OCI-LY7 (cell line): ENCODE results near the gene CRELD2. TPM values are rescaled to one million over a fixed set of nuclear protein-coding genes. Genes with fewer than 3 reads are reported as not detected.

ENCODE experiments used
- BruUV-seq: library from RNA; stranded (reverse); fragments of 400-500 nt; replicated peaks from 2 replicates; lab custom pipeline; 2021; lab: Mats Ljungman, UMichigan
- CTCF ChIA-PET: fragments of 300-600 bp; sonication (Branson Sonifier 250); formaldehyde crosslinking; loops from one replicate; lab custom pipeline; 2022; ENCODE audit warnings: antibody characterized with exemption; ENCODE audit not compliant: unreplicated experiment; lab: Charles Lee
- POLR2A ChIA-PET: fragments of 300-600 bp; sonication (Branson Sonifier 250); formaldehyde crosslinking; loops from one replicate; lab custom pipeline; 2022; ENCODE audit warnings: antibody characterized with exemption; lab: Charles Lee
- DNase-seq: peaks from one replicate; pipeline ENCODE4 v3.0.0-alpha.2; 2015; ENCODE audit warnings: low spot score
- H2AFZ ChIP-seq: fragments of 200-600 bp; sonication (generic), shearing (Covaris generic); 2 replicates; pipeline ENCODE4 v1.6.1; 2014; ENCODE audit warnings: mild to moderate bottlenecking, antibody characterized with exemption, low read length, moderate library complexity
- H3K27ac ChIP-seq: fragments of 200-600 bp; sonication (generic); 2 replicates; pipeline ENCODE4 v1.5.1; 2014; ENCODE audit warnings: mixed run types, low read depth, mild to moderate bottlenecking, moderate library complexity, low read length, inconsistent platforms; ENCODE audit not compliant: poor library complexity, severe bottlenecking
- H3K36me3 ChIP-seq: fragments of 200-600 bp; sonication (generic); 2 replicates; pipeline ENCODE4 v1.6.1; 2014; ENCODE audit warnings: mild to moderate bottlenecking, antibody characterized with exemption, low read length, moderate library complexity, mixed read lengths; ENCODE audit not compliant: insufficient read depth
- H3K4me1 ChIP-seq: fragments of 200-600 bp; sonication (generic); 2 replicates; pipeline ENCODE4 v1.5.1; 2014; ENCODE audit warnings: mild to moderate bottlenecking, low read length; ENCODE audit not compliant: insufficient read depth, poor library complexity, severe bottlenecking
- H3K4me2 ChIP-seq: fragments of 200-600 bp; sonication (generic); 2 replicates; pipeline ENCODE4 v1.6.1; 2014; ENCODE audit warnings: mild to moderate bottlenecking, low read length
- H3K4me3 ChIP-seq: fragments of 200-600 bp; sonication (generic); 2 replicates; pipeline ENCODE4 v1.5.1; 2014; ENCODE audit warnings: mild to moderate bottlenecking, low read depth, low read length; ENCODE audit not compliant: poor library complexity, severe bottlenecking
- H3K79me2 ChIP-seq: fragments of 200-600 bp; sonication (generic); 2 replicates; pipeline ENCODE4 v1.6.1; 2016; ENCODE audit warnings: low read depth, mild to moderate bottlenecking, low read length, moderate library complexity, mixed read lengths; ENCODE audit not compliant: insufficient read depth
- H3K9me2 ChIP-seq: fragments of 200-600 bp; sonication (generic); 2 replicates; pipeline ENCODE4 v1.6.1; 2016; ENCODE audit warnings: mild to moderate bottlenecking, low read length, mixed read lengths; ENCODE audit not compliant: insufficient read depth
- H3K9me3 ChIP-seq: fragments of 200-600 bp; sonication (generic); 2 replicates; pipeline ENCODE4 v1.6.1; 2014; ENCODE audit warnings: mild to moderate bottlenecking, mixed run types, low read length, mixed read lengths
- H4K20me1 ChIP-seq: fragments of 200-600 bp; sonication (generic); 2 replicates; pipeline ENCODE4 v1.6.1; 2014; ENCODE audit warnings: mild to moderate bottlenecking, antibody characterized with exemption, low read length, moderate library complexity, mixed read lengths; ENCODE audit not compliant: insufficient read depth
- CTCF ChIP-seq: fragments of 200-600 bp; sonication (generic); conservative IDR thresholded peaks from 2 replicates; pipeline ENCODE4 v1.5.1; 2014; ENCODE audit warnings: mild to moderate bottlenecking, antibody characterized with exemption, low read length, moderate library complexity, mixed read lengths
- EZH2phosphoT487 ChIP-seq: fragments of 200-600 bp; sonication (generic); IDR thresholded peaks from 2 replicates; pipeline ENCODE4 v1.6.1; 2018; ENCODE audit warnings: low read depth, borderline replicate concordance, mild to moderate bottlenecking, mixed run types, antibody characterized with exemption, low read length, moderate library complexity, mixed read lengths
- intact Hi-C: fragments of 100-400 bp; cut with micrococcal nuclease; formaldehyde crosslinking; loops from one replicate; pipeline ENCODE4 v1.10.0; 2022; ENCODE audit not compliant: unreplicated experiment
- total RNA-seq, 2 experiments: library from RNA; depleted of rRNA in 1 of 2; stranded (reverse); fragments of >200 nt in 1 of 2; shearing (Covaris generic) in 1 of 2; gene quantifications; 2 replicates each; pipeline ENCODE4 v1.2.3, GENCODE V29; 2014 to 2022

Gene CRELD2
- total RNA-seq, 2 experiments from 2014 or later, result 32.0 to 32.5 TPM

GRCh38 chr22:49899530-49899929, 18.9 kb upstream of the CRELD2 start:
- POLR2A ChIA-PET, result interaction anchor here (0.7 kb wide), 1 partner anchor 131 kb away, joined by 3 read pairs; no protein-coding TSS in a partner anchor

GRCh38 chr22:49900441-49901230, 17.8 kb upstream of the CRELD2 start:
- ChIA-PET POLR2A (no interaction called here), CTCF (no interaction called here)
- BruUV-seq, result no TSS peak
- no peak for DNase-seq
- Histone ChIP-seq H3K79me2 (no peaks in the 10 kb centered on the region), H3K9me2 (no peaks in the 10 kb centered on the region), H3K4me2 (no peak overlapping the region), H3K36me3 (peaks cover 62% of the 10 kb centered on the region), H2AFZ (no peak overlapping the region), H3K27ac (no peak overlapping the region), H3K4me3 (no peak overlapping the region), H3K9me3 (no peaks in the 10 kb centered on the region), H3K4me1 (no peaks in the 10 kb centered on the region), H4K20me1 (no peaks in the 10 kb centered on the region)
- no peak for TF ChIP-seq EZH2phosphoT487
- intact Hi-C loops, result no loop called here

More at GRCh38 chr22:49899530-49899929, 18.9 kb upstream of the CRELD2 start:
- no peak overlapping the region for H2AFZ ChIP-seq
- no peaks in the 10 kb centered on the region for H3K79me2 ChIP-seq
- CTCF ChIA-PET, result no interaction called here
- no peak overlapping the region for H3K27ac ChIP-seq
- no peak overlapping the region for H3K4me3 ChIP-seq
- peaks cover 62% of the 10 kb centered on the region for H3K36me3 ChIP-seq
- no peak for TF ChIP-seq CTCF
- TF ChIP-seq EZH2phosphoT487, result no peak
- H3K4me1 ChIP-seq, result no peaks in the 10 kb centered on the region
- no peak overlapping the region for H3K4me2 ChIP-seq
- intact Hi-C loops, result no loop called here
- no peaks in the 10 kb centered on the region for H3K9me2 ChIP-seq
- no peaks in the 10 kb centered on the region for H4K20me1 ChIP-seq
- DNase-seq, result no peak
- no peaks in the 10 kb centered on the region for H3K9me3 ChIP-seq
- no TSS peak for BruUV-seq

- BruUV-seq, result no TSS peak
- CTCF ChIA-PET, result no interaction called here
- H2AFZ ChIP-seq, result no peak overlapping the region
- TF ChIP-seq CTCF, result no peak
- no peak for TF ChIP-seq EZH2phosphoT487
- H3K9me2 ChIP-seq, result no peaks in the 10 kb centered on the region
- no peak overlapping the region for H3K4me3 ChIP-seq
- H3K4me2 ChIP-seq, result no peak overlapping the region
- no peaks in the 10 kb centered on the region for H3K79me2 ChIP-seq
- no peaks in the 10 kb centered on the region for H3K4me1 ChIP-seq
- no peaks in the 10 kb centered on the region for H3K9me3 ChIP-seq
- DNase-seq, result no peak
- intact Hi-C loops, result no loop called here
- no peak overlapping the region for H3K27ac ChIP-seq
- no peaks in the 10 kb centered on the region for H4K20me1 ChIP-seq
- POLR2A ChIA-PET, result no interaction called here
- peaks cover 62% of the 10 kb centered on the region for H3K36me3 ChIP-seq
These were observed 17.0 kb upstream of the CRELD2 start for GRCh38 chr22:49901457-49901856.
